HG03060 (cell line): Measurements from ENCODE around the gene ARHGDIA.
"Not testable (repeated sequence)": the region's sequence is repeated elsewhere in the genome, so short reads cannot be mapped to it uniquely, and the experiment has no call there.

Source experiments
- ATAC-seq: cut with Tn5 transposase; IDR thresholded peaks from one replicate; pipeline ENCODE4 v1.9.1; 2021; ENCODE audit warnings: low read depth, moderate number of reproducible peaks; ENCODE audit not compliant: unreplicated experiment

ARHGDIA gene

GRCh38 chr17:81870981-81871386 lies at the start of gene ARHGDIA:
Gene ARHGDIA, minus strand, starts transcription at chr17:81871337. Its CDS starts 1,407 bp downstream, at chr17:81869930.
- ATAC-seq = no peak

DNA sequence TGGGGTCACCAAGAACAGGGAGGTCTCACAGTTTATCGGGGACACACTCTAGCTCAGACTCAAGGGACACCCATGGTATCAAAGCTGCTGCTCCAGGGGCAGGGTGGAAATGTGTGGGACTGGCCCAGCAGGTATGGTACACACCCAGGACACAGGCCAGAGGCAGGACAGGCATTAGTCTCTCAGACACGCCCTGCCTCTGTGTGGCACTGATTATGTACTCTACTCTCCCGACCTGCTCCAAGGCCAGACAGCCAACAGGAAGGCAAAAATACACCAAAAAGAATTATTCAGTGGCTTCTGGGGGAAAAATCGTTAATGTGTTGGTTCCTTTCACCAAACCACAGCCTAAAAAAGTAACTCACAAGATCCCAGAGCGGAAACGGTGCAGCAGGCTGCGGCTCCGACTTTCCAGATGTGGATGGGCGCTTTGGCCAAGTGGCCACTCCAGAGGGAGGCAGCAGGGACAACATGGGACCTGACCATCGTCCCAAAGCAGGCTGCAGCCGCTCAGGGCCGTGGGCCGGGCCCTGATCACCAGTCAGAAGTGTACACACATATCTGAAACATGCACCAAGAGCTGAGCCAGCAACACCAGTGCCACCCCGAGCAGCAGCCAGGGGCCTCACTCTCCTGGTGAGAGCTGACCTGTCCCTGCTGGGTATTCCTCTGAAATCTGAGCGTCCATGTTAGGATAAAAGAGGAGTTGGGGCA lies 47.9 kb upstream of the ARHGDIA start:
- ATAC-seq = no peak

- not testable (repeated sequence) for ATAC-seq
Observed at GRCh38 chr17:81918333-81918669, 47.2 kb upstream of the ARHGDIA start.

- ATAC-seq = no peak
Observed at GRCh38 chr17:81917565-81918332, 46.6 kb upstream of the ARHGDIA start, which contains the start of gene SIRT7. Gene SIRT7, minus strand, starts transcription at chr17:81918176. Its CDS starts 45 bp downstream, at chr17:81918131.

GRCh38 chr17:81916234-81917001 lies 45.3 kb upstream of the ARHGDIA start:
- ATAC-seq = no peak

- no peak for ATAC-seq
Observed at GRCh38 chr17:81915331-81915730, 44.2 kb upstream of the ARHGDIA start.

GRCh38 chr17:81914103-81914850 lies 43.1 kb upstream of the ARHGDIA start:
- ATAC-seq = no peak

DNA sequence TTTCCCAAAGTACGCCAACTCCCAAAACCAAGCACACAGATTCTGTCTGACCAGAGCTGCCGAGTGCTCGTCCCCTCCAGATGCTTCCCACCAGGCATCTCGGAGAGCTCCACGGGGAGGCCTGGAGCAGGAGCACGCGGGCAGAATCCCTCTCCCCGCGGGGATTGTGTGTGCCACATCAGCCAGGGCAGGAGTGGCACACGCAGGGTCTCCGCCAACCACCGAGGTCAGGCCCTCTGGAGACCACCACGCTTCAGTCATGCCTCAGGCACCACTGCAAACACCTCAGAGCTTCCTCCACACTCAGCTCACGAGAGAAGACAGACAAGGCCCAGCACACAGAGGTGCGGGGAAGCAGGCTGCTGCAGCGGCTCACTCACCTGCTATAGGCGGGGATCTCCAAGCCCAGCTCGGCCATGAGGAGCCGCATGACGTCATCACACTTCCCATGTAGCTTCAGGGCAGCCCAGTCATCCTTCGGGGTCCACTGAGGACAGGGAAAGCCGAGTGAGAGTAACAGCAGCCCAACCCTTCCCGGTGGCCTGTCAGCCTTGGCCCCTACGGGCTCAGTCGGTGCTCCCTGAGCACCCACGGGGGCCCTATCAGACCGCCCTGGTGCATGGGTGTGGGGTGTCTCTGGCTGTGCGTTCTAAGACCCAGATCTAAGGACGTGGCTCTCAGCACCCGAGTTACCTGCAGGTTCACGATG lies 42.4 kb upstream of the ARHGDIA start:
- no peak for ATAC-seq

- ATAC-seq = no peak
Observed at GRCh38 chr17:81912441-81913309, 41.5 kb upstream of the ARHGDIA start.

- no peak for ATAC-seq
Observed at GRCh38 chr17:81911969-81912368, 40.8 kb upstream of the ARHGDIA start.

GRCh38 chr17:81911277-81911961 lies 40.3 kb upstream of the ARHGDIA start, which contains the start of gene PCYT2:
Gene PCYT2, minus strand, starts transcription at chr17:81911399. Its CDS starts 44 bp downstream, at chr17:81911355.
- no peak for ATAC-seq

- ATAC-seq = no peak
Observed at GRCh38 chr17:81910840-81911276, 39.7 kb upstream of the ARHGDIA start.

GRCh38 chr17:81909966-81910839 lies 39.1 kb upstream of the ARHGDIA start:
- ATAC-seq = no peak

DNA sequence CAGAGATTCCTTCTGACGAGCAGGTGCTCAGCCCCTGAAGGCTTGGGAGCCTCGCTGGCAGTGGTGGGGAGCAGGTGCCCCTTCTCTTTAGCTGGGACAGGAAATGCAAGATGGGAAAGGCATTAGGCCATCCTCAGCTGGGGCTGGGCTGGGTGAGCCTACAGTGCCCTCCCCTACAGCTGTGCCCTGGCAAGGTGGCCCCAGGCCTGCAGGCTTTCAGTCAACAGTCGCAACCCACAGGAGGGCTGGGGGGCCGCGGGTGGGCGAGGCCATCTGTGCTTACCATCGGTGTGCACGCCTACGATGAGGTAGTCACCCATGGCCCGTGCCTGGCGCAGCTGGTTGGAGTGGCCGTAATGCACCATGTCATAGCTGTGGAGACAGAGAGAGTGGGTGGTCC lies 38.1 kb upstream of the ARHGDIA start:
- no peak for ATAC-seq

- no peak for ATAC-seq
Observed at GRCh38 chr17:81908793-81909192, 37.7 kb upstream of the ARHGDIA start.

DNA sequence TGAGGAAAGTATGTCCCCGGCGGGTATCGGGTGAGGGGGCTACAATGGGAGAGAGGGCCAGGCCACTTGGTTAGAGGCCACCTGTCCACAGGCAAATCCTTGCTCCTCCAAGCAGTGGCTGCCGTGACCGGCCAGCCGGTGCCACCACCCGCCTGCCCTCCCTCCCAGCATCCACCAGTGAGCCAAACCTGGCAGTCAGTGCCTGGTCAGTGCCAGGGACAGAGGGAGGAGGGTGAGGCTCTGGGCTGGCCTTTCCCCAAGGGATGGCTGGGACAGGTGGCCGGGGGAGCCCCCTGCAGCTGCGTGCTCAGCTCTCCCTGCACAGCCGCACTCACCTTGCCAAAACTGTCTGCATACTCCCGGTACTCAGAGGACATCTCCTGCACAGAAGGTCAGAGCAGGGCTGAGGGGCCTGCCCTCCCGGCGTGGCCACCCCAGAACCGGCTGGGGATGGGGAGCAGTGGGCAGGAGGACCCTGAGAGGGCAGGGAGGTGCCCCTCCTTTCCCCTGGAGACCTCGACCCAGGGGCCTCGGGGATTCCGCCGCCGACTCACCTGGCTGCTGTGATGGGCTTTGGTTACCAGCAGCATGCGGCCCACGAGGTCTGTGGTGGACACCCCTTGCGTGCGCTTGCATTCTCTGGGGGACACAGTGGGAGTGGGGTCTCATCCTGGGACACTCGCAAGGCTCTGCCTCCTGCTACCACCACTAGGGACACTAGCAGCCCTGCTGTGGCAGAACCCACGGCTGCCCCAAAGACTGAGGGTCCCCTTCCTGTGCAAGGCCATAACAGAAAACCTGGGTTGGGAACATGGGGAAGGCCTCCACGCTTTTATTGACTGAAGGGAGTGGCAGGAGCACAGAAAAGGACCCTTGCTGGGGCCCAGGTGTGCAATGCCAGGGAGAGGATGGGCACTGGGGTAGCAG lies 36.3 kb upstream of the ARHGDIA start:
- ATAC-seq = no peak
